ENCODE results near the gene SDK1.
A peak's percentile ranks its signal among the peaks of the same experiment; 100 is the strongest.

The SDK1 gene

GRCh38 chr7:3274131-3274530 is 26.9 kb upstream of the SDK1 start:
- no peak for DNase-seq (ENCODE audit: low read depth)
- TF ChIP-seq CTCF (IDR thresholded peaks at IDR 0.05; ENCODE audit: low read depth, low read length, missing control alignments), result no peak
- in situ Hi-C loops (cut with HindIII; ENCODE audit: low sequenced_read_pairs), result no loop called here
- no peak overlapping the region for H3K4me3 ChIP-seq (ENCODE audit: low read depth, low read length)

GRCh38 chr7:3277604-3278572 is 23.2 kb upstream of the SDK1 start:
- TF ChIP-seq CTCF (IDR thresholded peaks at IDR 0.05; ENCODE audit: low read depth, low read length, missing control alignments), result no peak
- in situ Hi-C loops (cut with HindIII; ENCODE audit: low sequenced_read_pairs), result no loop called here
- DNase-seq (ENCODE audit: low read depth), result no peak
- no peak overlapping the region for H3K4me3 ChIP-seq (ENCODE audit: low read depth, low read length)

- in situ Hi-C loops (cut with HindIII; ENCODE audit: low sequenced_read_pairs), result no loop called here
- DNase-seq (ENCODE audit: low read depth), result no peak
- TF ChIP-seq CTCF (IDR thresholded peaks at IDR 0.05; ENCODE audit: low read depth, low read length, missing control alignments), result no peak
- H3K4me3 ChIP-seq (ENCODE audit: low read depth, low read length), result no peak overlapping the region
Observed at GRCh38 chr7:3279147-3279818, 21.8 kb upstream of the SDK1 start.

GRCh38 chr7:3280445-3280844 is 20.6 kb upstream of the SDK1 start:
- in situ Hi-C loops (cut with HindIII; ENCODE audit: low sequenced_read_pairs), result no loop called here
- no peak overlapping the region for H3K4me3 ChIP-seq (ENCODE audit: low read depth, low read length)
- TF ChIP-seq CTCF (IDR thresholded peaks at IDR 0.05; ENCODE audit: low read depth, low read length, missing control alignments), result no peak
- DNase-seq (ENCODE audit: low read depth), result peak; percentile 19

GRCh38 chr7:3280946-3281656 is 20.0 kb upstream of the SDK1 start:
- no peak for TF ChIP-seq CTCF (IDR thresholded peaks at IDR 0.05; ENCODE audit: low read depth, low read length, missing control alignments)
- in situ Hi-C loops (cut with HindIII; ENCODE audit: low sequenced_read_pairs), result no loop called here
- H3K4me3 ChIP-seq (ENCODE audit: low read depth, low read length), result no peak overlapping the region
- no peak for DNase-seq (ENCODE audit: low read depth)

GRCh38 chr7:3282457-3282856 is 18.6 kb upstream of the SDK1 start:
- TF ChIP-seq CTCF (IDR thresholded peaks at IDR 0.05; ENCODE audit: low read depth, low read length, missing control alignments), result no peak
- no peak overlapping the region for H3K4me3 ChIP-seq (ENCODE audit: low read depth, low read length)
- in situ Hi-C loops (cut with HindIII; ENCODE audit: low sequenced_read_pairs), result no loop called here
- no peak for DNase-seq (ENCODE audit: low read depth)

Measured in astrocyte of the cerebellum (primary cell).